ENCODE measurements around the gene NADK.

DNA sequence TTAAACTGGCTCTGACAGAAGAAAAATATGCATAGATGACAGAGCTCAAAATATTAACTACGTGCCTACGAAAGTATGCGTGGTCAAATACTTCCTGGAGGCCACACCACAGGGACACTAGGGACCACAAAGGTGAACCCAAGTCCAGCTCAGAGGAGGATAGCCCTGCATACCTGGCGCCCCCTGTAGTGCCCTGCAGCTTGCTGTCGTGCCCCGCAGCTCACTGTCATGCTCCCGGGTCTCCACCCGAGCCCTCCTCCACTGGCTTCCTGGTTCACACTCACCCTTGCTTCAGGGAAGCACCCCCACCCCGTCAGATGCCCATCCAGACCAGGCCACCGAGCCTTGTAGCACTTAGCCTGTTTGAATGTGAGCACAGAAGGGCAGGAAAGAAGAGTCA is 16.7 kb upstream of the NADK start:
- TF ChIP-seq, protein P1, sequence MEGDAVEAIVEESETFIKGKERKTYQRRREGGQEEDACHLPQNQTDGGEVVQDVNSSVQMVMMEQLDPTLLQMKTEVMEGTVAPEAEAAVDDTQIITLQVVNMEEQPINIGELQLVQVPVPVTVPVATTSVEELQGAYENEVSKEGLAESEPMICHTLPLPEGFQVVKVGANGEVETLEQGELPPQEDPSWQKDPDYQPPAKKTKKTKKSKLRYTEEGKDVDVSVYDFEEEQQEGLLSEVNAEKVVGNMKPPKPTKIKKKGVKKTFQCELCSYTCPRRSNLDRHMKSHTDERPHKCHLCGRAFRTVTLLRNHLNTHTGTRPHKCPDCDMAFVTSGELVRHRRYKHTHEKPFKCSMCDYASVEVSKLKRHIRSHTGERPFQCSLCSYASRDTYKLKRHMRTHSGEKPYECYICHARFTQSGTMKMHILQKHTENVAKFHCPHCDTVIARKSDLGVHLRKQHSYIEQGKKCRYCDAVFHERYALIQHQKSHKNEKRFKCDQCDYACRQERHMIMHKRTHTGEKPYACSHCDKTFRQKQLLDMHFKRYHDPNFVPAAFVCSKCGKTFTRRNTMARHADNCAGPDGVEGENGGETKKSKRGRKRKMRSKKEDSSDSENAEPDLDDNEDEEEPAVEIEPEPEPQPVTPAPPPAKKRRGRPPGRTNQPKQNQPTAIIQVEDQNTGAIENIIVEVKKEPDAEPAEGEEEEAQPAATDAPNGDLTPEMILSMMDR (IDR thresholded peaks at IDR 0.05), result no peak; the same call in 1 of the 2 replicates
- no peak for TF ChIP-seq POLR2AphosphoS5 (IDR thresholded peaks at IDR 0.05; ENCODE audit: low read depth, low read length)
- no peak for TF ChIP-seq SIN3A (IDR thresholded peaks at IDR 0.05; ENCODE audit: borderline replicate concordance, insufficient read depth, low read depth, low read length)
- TF ChIP-seq, protein P2, sequence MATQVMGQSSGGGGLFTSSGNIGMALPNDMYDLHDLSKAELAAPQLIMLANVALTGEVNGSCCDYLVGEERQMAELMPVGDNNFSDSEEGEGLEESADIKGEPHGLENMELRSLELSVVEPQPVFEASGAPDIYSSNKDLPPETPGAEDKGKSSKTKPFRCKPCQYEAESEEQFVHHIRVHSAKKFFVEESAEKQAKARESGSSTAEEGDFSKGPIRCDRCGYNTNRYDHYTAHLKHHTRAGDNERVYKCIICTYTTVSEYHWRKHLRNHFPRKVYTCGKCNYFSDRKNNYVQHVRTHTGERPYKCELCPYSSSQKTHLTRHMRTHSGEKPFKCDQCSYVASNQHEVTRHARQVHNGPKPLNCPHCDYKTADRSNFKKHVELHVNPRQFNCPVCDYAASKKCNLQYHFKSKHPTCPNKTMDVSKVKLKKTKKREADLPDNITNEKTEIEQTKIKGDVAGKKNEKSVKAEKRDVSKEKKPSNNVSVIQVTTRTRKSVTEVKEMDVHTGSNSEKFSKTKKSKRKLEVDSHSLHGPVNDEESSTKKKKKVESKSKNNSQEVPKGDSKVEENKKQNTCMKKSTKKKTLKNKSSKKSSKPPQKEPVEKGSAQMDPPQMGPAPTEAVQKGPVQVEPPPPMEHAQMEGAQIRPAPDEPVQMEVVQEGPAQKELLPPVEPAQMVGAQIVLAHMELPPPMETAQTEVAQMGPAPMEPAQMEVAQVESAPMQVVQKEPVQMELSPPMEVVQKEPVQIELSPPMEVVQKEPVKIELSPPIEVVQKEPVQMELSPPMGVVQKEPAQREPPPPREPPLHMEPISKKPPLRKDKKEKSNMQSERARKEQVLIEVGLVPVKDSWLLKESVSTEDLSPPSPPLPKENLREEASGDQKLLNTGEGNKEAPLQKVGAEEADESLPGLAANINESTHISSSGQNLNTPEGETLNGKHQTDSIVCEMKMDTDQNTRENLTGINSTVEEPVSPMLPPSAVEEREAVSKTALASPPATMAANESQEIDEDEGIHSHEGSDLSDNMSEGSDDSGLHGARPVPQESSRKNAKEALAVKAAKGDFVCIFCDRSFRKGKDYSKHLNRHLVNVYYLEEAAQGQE (IDR thresholded peaks at IDR 0.05; ENCODE audit: insufficient read depth in 1 of 2, low read depth in 2 of 2, low read length in 1 of 2), result no peak

Measured in Panc1 (cell line).